ENCODE measurements around the gene BABAM1. TPM values are rescaled to one million over a fixed set of nuclear protein-coding genes. Genes with fewer than 3 reads are reported as not detected.
"Not testable (repeated sequence)": the region's sequence is repeated elsewhere in the genome, so short reads cannot be mapped to it uniquely, and the experiment has no call there.

The BABAM1 gene
- total and polyA plus RNA-seq, 12 donors, result 64.5 to 88.2 (median 74.4) TPM

DNA sequence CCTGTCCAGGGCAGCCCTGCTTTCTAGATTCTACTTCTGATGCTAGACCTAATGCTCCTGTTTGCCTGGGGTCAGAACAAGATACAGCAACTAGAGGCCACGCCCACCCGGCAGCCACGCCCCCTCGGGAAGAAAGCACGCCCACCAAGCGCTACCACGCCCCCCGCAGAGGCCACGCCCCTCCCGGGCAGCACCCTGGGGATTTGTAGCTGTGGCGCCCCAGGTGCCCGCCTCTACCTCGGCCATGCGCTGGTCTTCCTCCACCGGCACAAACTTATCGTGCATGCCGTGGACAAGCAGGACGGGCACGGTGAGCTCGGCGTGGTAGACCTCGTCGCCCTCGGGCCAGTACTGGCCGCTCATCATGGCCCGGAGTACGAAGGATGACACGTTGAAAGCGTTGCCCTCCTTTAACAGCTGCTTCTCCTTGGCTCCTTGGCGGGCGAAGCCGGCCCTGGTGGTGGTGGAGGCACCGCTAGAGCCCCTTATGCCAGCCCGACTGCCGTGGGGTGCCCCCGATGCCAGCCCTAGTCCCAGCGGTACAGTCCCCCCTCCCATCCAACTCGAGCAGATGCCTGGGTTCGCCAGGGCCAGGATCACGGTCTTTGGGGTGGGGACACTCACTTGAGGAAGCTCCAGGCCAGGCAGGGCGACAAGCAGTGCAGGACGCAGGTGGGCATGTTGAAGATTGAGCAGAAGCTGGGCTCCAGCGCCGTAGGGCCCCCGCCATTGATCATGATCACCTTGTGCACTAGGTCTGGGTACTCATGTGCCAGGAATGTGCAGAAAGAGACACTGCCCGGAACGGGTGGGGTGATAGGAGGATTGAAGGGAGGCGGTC, 27.0 kb downstream of the BABAM1 start:
- Histone ChIP-seq H3K4me3 (no peak overlapping the region), H3K27ac (no peak overlapping the region), H3K9me3 (peaks cover 0 to 10% (median 0%) of the 10 kb centered on the region in 11 donors), H3K27me3 (no peaks in the 10 kb centered on the region), H3K36me3 (peaks cover 0 to 27% (median 5%) of the 10 kb centered on the region in 9 donors), H3K4me1 (peaks cover 0 to 18% (median 0%) of the 10 kb centered on the region in 9 donors)
- 78 to 82% methylated on average over 46 to 48 of the region's 48 CpGs for WGBS, 2 donors
- DNase-seq (peak in 1 of 2 donors; percentile 46), ATAC-seq (peak in 2 of 8 donors; percentile 12 to 24)
- intact Hi-C loops (cut with DNase I), result loop anchor here in 7 of 10 donors (5.0 to 10.0 kb wide), 3 partner anchors 91 to 98 kb away; partner anchors contain the start of gene CCDC194 (in 2 of the 7)
- TF ChIP-seq, protein P1, sequence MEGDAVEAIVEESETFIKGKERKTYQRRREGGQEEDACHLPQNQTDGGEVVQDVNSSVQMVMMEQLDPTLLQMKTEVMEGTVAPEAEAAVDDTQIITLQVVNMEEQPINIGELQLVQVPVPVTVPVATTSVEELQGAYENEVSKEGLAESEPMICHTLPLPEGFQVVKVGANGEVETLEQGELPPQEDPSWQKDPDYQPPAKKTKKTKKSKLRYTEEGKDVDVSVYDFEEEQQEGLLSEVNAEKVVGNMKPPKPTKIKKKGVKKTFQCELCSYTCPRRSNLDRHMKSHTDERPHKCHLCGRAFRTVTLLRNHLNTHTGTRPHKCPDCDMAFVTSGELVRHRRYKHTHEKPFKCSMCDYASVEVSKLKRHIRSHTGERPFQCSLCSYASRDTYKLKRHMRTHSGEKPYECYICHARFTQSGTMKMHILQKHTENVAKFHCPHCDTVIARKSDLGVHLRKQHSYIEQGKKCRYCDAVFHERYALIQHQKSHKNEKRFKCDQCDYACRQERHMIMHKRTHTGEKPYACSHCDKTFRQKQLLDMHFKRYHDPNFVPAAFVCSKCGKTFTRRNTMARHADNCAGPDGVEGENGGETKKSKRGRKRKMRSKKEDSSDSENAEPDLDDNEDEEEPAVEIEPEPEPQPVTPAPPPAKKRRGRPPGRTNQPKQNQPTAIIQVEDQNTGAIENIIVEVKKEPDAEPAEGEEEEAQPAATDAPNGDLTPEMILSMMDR (IDR thresholded peaks at IDR 0.05), result no peak

DNA sequence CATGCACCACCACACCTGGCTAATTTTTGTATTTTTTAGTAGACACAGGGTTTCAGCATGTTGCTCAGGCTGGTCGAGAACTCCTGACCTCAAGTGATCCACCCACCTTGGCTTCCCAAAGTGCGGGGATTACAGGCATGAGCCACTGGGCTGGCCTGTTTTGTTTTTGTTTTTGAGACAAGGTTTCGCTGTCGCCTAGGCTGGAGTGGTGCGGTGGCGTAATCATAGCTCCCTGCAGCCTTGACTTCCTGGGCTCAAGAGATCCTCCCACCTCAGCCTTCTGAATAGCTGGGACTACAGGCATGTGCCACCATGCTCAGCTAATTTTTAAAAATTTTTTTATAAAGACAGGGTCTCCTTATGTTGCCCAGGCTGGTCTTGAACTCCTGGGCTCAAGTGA, 28.3 kb downstream of the BABAM1 start:
- H3K9me3 ChIP-seq, H3K27me3 ChIP-seq, H3K4me3 ChIP-seq, H3K27ac ChIP-seq, DNase-seq, ATAC-seq: not testable (repeated sequence)
- WGBS, 2 donors, result 95% methylated on average over 6 of the region's 6 CpGs
- Histone ChIP-seq H3K4me1 (peaks cover 0 to 15% (median 0%) of the 10 kb centered on the region in 9 donors), H3K36me3 (peaks cover 0 to 27% (median 5%) of the 10 kb centered on the region in 9 donors)
- intact Hi-C loops (cut with DNase I), result loop anchor here in 2 of 10 donors (10.0 kb wide), 1 partner anchor 89 kb away; no protein-coding TSS in a partner anchor

DNA sequence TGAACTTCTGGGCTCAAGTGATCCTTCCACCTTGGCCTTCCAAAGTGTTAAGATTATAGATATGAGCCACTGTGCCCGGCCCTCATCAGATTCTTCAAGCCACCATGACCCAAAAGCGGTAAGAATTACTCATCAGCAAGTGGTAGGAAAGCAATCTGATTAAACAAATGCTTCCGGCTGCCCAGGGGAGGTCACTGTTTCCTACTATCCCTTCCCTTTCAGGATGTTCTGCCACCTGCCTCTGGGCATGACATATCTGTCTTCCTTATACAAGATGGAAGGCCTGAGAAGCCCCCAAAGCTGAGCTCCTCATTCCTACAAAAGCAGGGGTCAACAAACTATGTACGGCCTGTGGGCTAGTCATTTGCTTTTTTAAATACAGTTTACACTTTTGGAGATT, 29.0 kb downstream of the BABAM1 start:
- no peaks in the 10 kb centered on the region for H3K27me3 ChIP-seq
- ATAC-seq, result no peak
- H3K4me3 ChIP-seq, result no peak overlapping the region
- H3K9me3 ChIP-seq, result peaks cover 0 to 10% (median 0%) of the 10 kb centered on the region in 11 donors
- WGBS, 2 donors, result 76 to 83% methylated on average over 4 of the region's 4 CpGs
- TF ChIP-seq, protein P1 (IDR thresholded peaks at IDR 0.05), result no peak
- peaks cover 0 to 15% (median 0%) of the 10 kb centered on the region in 9 donors for H3K4me1 ChIP-seq
- no peak for DNase-seq
- peaks cover 0 to 34% (median 5%) of the 10 kb centered on the region in 9 donors for H3K36me3 ChIP-seq
- intact Hi-C loops (cut with DNase I), result loop anchor here in 2 of 10 donors (10.0 kb wide), 1 partner anchor 89 kb away; no protein-coding TSS in a partner anchor
- no peak overlapping the region for H3K27ac ChIP-seq

DNA sequence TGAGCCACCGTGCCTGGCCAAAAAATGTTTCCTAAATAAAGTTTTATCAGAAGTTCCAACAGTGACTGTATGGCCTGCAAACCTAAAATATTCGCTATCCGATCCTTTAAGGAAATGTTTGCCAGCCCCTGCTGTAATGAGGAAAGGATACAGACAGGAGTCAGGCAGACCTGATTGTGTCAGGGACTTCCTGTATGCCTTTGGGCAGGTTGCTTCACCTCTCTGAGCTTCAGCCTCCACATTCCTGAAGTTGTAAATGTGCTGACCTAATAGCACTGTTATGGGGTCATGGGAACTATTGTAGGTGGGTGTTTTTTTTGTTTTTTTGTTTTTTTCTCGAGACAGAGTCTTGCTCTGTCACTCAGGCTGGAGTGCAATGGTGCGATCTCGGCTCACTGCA, 29.7 kb downstream of the BABAM1 start:
- H3K9me3 ChIP-seq, result peaks cover 0 to 10% (median 0%) of the 10 kb centered on the region in 11 donors

More for the DNA sequence above, 29.7 kb downstream of the BABAM1 start:
- Histone ChIP-seq H3K27me3 (no peaks in the 10 kb centered on the region), H3K4me3 (no peak overlapping the region), H3K36me3 (peaks cover 0 to 34% (median 5%) of the 10 kb centered on the region in 9 donors), H3K27ac (no peak overlapping the region), H3K4me1 (peaks cover 0 to 14% (median 2%) of the 10 kb centered on the region in 9 donors)
- ATAC-seq (no peak), DNase-seq (no peak)
- intact Hi-C loops (cut with DNase I), result loop anchor here in 2 of 10 donors (10.0 kb wide), 1 partner anchor 88 kb away; no protein-coding TSS in a partner anchor
- WGBS, 2 donors, result 90 to 91% methylated on average over 6 of the region's 6 CpGs
- TF ChIP-seq, protein P1 (IDR thresholded peaks at IDR 0.05), result no peak
